GM19240 (cell line): Measurements from ENCODE around the gene MBOAT1.

Experiments used
- DNase-seq: peaks from one replicate; pipeline ENCODE4 v3.0.0; 2011; ENCODE audit warnings: low spot score; ENCODE audit not compliant: insufficient read length

The MBOAT1 gene

DNA sequence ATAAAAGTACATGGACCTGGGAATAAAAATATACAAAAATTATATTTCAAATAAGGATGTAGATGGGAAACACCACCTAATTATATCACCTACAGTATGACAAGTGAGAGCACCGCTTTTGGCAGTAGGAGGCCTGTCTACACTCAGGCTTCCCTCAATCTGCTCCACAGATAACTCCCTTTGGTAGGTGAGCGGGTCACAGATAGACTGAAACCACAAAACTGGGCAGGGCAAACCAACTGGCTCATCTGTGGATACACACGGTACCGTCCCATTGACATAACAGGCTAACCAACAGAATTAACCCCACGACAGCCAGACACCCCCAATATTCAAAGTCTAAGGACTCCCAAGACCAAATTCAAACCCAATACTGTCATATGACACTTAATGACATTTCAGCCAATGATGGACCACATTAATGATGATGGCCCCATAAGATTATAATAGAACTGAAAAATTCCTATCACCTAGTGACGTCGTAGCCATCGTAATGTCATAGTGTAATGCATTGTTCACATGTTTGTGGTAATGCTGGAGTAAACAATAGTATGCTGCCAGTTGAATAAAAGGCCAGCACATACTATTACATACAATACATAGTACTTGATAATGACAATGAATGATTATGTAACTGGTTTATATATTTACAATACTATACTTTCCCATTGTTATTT lies 109.7 kb downstream of the MBOAT1 start:
- DNase-seq = no peak

DNA sequence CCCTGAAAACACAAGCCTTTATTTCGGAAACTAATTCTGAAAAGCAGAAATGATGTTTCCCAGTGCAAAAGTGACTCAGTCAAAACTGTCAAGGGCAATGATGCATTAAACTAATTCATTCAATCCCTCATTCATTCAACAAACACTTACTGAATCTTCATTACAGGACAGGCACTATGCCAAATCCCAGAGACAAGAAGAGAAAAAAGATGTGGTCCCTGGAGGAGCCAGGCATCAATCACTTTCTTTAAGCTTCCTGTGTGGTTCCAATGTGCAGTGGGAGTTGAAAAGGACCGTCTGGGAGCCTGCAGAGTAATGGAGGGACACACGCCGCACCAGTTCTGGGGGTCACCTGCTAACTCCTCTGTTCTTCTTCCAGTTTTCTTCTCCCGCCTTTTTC lies 113.1 kb downstream of the MBOAT1 start:
- DNase-seq = no peak

DNA sequence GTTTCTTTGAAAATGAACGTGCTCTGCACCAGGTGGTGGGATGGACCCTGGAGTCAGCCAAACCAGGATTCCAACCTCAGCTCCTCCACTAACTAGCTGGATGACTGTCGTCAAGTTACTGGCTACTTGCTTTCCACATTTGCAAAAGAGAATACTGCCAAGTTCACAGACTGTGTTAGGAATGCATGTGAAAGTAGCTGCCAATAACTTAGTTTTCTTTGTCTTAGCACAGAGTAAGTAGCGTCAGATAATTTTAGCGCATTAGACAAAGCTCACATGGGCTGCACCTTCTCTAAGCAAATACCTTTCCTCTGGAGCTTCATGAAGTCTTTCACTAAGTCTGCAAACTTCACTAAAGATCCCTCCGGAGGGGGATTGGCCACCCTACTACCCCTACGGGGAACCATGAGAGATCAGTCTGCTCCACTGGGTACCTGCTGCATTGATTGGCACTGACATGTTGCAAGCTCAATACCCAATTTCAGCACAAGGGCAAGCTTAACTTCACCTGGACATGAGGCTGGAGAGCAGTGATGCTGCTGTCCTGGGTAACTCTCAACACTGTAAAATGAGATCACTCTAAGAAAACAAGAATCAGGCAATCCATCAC lies 113.9 kb downstream of the MBOAT1 start:
- DNase-seq = no peak

DNA sequence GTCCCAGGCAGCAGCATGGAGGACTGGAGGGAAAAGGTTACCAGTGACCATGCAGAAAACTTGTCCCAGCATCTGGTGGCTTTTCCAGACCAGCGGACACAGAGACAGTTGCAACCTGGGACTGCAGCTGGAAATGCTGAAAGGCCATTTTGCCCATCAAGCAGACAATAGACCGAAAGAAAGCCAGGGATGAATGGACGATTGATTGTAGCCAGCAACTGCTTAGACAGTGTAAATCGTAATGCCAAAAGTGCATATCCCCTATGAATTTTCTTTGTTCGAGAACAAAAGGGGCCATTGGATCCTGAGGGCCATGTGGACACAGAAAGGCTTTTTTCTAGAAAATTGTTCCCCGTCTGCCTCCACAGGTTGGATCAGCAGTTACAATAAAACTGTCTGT lies 115.7 kb downstream of the MBOAT1 start:
- DNase-seq = no peak

GRCh38 chr6:20095436-20095835 lies 116.8 kb downstream of the MBOAT1 start:
- no peak for DNase-seq

DNA sequence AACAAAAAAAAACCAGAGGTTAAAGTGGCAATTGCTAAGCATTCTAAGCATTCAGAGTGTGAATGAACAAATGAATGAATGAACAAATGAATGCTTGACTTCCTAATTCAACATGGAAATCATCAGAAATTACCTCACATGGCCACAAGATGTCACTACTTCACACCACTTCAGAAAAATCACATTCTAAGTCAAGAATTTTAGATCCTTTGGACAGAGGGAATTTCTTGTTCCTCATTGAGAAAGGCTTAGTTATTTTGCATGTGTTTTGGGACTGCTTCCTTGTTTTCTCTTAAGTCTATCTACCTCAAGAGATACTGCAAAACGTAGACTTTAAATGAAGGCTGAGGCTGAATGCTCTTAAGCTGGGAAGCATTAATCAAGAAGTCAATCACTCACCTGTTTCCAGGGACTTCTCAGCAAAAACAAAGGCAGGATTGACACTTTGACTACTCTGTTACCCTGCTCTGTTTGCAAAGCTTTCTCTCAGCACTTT lies 120.2 kb downstream of the MBOAT1 start:
- DNase-seq = no peak

GRCh38 chr6:20086992-20087391 lies 125.3 kb downstream of the MBOAT1 start:
- DNase-seq = no peak

DNA sequence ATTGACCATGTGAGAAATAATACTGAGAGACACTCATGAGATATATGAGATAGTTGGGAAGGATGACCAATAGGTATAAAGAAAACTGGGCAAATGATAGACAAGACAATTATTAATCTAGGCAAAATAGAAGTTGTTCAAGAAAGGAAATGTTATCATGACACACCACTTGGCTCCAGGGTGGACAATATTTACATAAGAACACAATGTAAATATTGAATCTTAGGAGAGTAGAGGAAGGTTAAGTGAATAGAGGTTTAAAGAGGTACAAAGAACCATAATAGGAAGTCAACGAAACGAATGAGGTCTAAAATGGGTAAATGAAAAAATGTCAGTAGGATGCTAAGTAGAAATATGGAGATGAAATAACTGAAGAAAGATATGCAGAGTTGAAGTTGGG lies 126.5 kb downstream of the MBOAT1 start:
- DNase-seq = no peak

- DNase-seq = no peak
These were observed 127.9 kb downstream of the MBOAT1 start for GRCh38 chr6:20084411-20084810.

- DNase-seq = no peak
These were observed 140.3 kb downstream of the MBOAT1 start for GRCh38 chr6:20071998-20072397.

- no peak for DNase-seq
These were observed 142.2 kb downstream of the MBOAT1 start for GRCh38 chr6:20070047-20070446.

- DNase-seq = no peak
These were observed 143.2 kb downstream of the MBOAT1 start for GRCh38 chr6:20069021-20069522.

DNA sequence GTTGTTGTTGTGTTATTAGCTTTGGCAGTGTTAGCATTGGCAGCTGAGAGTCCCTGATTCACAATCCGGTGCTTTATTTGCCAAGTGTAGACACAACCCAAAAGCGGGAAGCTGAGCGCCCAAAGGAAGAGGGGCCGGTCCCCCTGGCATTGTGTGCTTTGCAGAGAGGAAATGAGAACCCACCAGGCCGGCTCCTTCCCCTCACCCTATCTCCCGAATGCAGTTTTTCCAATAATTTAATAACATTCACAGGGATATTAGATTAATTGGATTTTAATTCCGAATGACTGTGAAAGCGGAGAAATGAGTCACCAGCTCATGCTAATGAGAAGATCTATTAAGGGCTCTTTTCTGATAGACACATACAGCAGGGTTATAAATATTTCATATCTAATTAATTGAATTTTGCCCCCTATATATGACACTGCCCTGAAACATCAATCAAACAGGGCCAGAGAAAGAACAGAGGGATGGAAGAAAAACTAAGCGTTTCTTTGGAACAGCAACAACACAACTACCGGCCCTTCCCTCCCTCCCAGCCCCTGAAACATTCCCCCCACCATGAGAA lies 143.8 kb downstream of the MBOAT1 start:
- no peak for DNase-seq

- no peak for DNase-seq
These were observed 150.3 kb downstream of the MBOAT1 start for GRCh38 chr6:20061952-20062351.

DNA sequence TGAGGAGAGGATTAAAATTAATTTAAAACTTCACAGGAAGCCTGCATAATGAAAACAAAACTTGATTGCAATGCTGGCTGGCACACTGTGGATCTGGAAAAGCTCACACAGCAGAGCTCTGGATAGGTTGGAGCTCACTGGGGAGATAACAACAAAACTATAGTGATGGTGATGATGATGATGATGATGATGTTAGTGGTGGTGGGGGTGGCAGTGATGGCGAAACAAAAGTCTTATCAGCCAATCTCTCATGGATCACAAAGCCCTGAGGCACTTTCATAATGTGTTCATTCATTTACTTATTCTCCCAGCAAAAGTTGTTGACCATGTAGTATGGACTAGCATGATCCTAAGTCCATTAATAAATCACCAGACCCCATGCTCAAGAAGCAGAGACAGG lies 152.0 kb downstream of the MBOAT1 start:
- DNase-seq = no peak

DNA sequence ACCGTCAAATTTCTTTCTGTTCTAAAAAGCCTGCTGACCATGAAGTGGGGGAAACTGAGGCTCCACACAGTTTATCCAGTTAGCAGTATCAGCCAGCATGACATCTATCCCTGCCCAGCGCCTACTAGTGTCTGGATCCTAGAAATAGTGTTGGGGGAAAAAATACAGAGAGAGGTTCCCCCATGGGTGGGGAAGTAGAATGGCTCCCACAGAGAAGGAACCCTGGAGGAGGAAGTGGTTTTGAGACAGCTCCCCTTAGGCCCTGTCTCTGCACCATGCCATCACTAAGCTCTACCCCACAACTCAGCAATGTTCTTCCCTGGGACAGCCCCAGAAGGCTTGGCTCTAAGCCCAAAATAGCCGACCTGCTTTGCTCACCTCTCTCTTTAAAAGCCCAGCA lies 153.4 kb downstream of the MBOAT1 start:
- DNase-seq = no peak

DNA sequence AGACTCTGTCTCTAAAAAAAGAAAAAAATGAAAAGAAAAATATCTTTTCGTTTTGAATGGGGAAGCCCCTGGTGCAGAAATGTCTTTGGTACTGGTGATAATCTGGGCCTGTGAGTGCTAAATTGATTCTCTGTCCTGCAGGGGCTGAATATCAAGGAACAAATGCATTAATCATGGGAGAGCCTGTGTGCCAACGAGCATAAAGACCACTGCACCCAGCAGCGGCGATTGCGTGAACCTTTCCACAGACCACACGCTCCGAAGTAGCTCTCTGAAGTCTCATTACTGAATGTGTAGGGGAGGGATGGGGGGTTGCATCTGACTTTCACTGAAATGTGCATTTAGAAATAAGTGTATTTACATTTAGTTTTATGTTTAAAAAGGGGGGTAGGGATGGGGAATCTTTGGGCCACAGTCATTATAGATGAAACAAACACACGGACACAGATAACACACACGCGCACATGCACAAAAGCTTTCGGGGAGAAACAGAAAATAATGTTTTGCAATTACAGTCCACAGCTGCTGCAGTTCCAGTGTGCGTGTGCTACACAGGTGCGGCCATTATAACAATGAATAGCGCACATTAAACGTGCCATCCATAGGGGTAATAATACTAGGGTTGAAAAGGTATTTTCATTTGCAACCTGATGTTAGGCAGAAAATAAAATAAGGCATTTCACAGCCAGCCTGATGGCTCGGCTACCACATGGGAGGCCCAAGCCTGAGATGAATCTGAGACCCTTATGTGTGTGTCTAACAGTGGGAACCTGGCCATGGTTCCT lies 154.0 kb downstream of the MBOAT1 start:
- no peak for DNase-seq

DNA sequence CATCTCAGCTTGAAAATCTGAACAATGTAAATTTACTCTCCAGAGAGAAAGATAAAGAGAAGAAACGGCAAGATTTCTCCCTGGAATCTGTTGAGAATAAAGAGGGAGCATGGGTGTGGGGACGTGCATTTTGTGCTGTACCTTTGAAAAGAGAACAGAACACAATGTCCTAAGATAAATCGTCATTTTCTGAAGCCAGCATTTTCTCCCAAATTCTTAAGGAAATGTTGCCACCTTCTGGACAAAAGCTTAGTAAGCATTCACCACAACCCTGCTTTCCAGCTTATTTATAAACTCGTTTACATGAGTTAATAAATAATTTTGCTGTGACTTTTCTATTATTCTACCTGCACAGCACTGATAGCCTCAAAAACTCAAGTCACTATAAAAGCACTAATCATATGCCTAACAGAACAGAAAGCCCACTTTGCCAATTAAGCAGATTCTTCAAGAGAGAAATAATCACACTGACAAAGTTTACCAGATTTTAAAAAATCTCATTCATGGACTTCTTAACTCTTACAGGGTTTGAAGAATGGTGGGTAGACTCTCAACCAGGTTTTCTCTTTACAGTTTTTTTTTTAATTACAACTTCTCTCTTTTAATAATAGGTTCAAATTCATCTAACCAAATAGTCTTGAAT lies 155.8 kb downstream of the MBOAT1 start:
- no peak for DNase-seq

DNA sequence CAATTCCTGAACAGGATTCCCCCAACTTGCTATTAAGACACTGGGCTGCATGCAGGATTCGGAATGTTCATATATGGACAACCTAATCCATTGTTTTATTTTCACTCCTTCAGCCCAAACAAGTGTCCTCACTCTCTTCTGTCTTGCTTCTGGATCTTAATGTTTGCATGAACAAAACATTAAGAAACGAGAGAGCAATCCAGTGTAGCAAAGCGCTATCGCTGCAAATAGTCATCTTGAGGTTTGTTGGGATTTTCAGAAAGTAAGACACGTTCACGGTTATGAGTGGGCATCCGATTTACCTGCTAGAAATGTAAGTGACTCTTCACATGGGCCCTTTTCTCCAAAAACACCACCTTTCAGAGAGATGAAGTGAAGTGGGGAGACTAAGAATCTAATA lies 156.4 kb downstream of the MBOAT1 start:
- DNase-seq = no peak
